Activated CD8-positive, alpha-beta memory T cell treated with anti-CD3 and anti-CD28 coated beads for 1 hour (primary cell): Measurements from ENCODE around the gene ABHD12.

Experiments
- DNase-seq, 2 donors: peaks; one replicate each; pipeline ENCODE4 v3.0.0-alpha.2; 2020; ENCODE audit warnings: low read depth in 1 of 2; ENCODE audit errors: extremely low read depth in 1 of 2

Gene ABHD12

GRCh38 chr20:25382704-25383370, 7.8 kb downstream of the ABHD12 start:
- no peak for DNase-seq

GRCh38 chr20:25380945-25381614, 9.6 kb downstream of the ABHD12 start:
- no peak for DNase-seq

GRCh38 chr20:25378884-25379733, 11.5 kb downstream of the ABHD12 start:
- DNase-seq, result no peak

GRCh38 chr20:25378189-25378883, 12.3 kb downstream of the ABHD12 start:
- DNase-seq, result no peak

- no peak for DNase-seq
These were observed 13.7 kb downstream of the ABHD12 start for GRCh38 chr20:25376886-25377285.

- DNase-seq, result no peak
These were observed 14.4 kb downstream of the ABHD12 start for GRCh38 chr20:25376236-25376635.

GRCh38 chr20:25374842-25375241, 15.8 kb downstream of the ABHD12 start:
- DNase-seq, result no peak

- DNase-seq, result no peak
These were observed 17.9 kb downstream of the ABHD12 start for GRCh38 chr20:25372584-25373336.

- DNase-seq, result no peak
These were observed 20.7 kb downstream of the ABHD12 start for GRCh38 chr20:25369971-25370370.

- no peak for DNase-seq
These were observed 21.1 kb downstream of the ABHD12 start for GRCh38 chr20:25369529-25369928.

GRCh38 chr20:25368976-25369375, 21.7 kb downstream of the ABHD12 start:
- no peak for DNase-seq

- DNase-seq, result no peak
These were observed 22.1 kb downstream of the ABHD12 start for GRCh38 chr20:25368526-25368925.

GRCh38 chr20:25364879-25365699, 25.5 kb downstream of the ABHD12 start:
- no peak for DNase-seq

GRCh38 chr20:25364180-25364788, 26.4 kb downstream of the ABHD12 start:
- no peak for DNase-seq

GRCh38 chr20:25361287-25361683, 29.4 kb downstream of the ABHD12 start:
- no peak for DNase-seq

GRCh38 chr20:25360631-25361286, 29.9 kb downstream of the ABHD12 start:
- DNase-seq, result no peak

GRCh38 chr20:25356271-25356933, 34.2 kb downstream of the ABHD12 start:
- DNase-seq, result no peak

GRCh38 chr20:25355866-25356265, 34.8 kb downstream of the ABHD12 start:
- no peak for DNase-seq
